LNCAP (cell line): Measurements from ENCODE around the gene MLXIP.

Experiments
- CTCF ChIP-seq: fragments of 450-650 bp; IDR thresholded peaks from 2 replicates; pipeline ENCODE4 v1.5.1; 2017; ENCODE audit warnings: mild to moderate bottlenecking

Gene MLXIP

GRCh38 chr12:122094137-122094734, 15.7 kb downstream of the MLXIP start:
- no peak for TF ChIP-seq CTCF

GRCh38 chr12:122094735-122095631, 16.4 kb downstream of the MLXIP start:
- no peak for TF ChIP-seq CTCF

GRCh38 chr12:122096014-122096413, 17.5 kb downstream of the MLXIP start:
- TF ChIP-seq CTCF: no peak

- TF ChIP-seq CTCF: no peak
Observed at GRCh38 chr12:122096591-122097149, 18.1 kb downstream of the MLXIP start.

- TF ChIP-seq CTCF: no peak
Observed at GRCh38 chr12:122097584-122097926, 19.0 kb downstream of the MLXIP start.

GRCh38 chr12:122097927-122098756, 19.6 kb downstream of the MLXIP start:
- no peak for TF ChIP-seq CTCF

- no peak for TF ChIP-seq CTCF
Observed at GRCh38 chr12:122099280-122099749, 20.8 kb downstream of the MLXIP start.
